ENCODE results near the gene TMOD4. TPM values are rescaled to one million over a fixed set of nuclear protein-coding genes. Genes with fewer than 3 reads are reported as not detected.
"Not testable (repeated sequence)": the region's sequence is repeated elsewhere in the genome, so short reads cannot be mapped to it uniquely, and the experiment has no call there.

The TMOD4 gene
- total RNA-seq, 1 donor: not detected

DNA sequence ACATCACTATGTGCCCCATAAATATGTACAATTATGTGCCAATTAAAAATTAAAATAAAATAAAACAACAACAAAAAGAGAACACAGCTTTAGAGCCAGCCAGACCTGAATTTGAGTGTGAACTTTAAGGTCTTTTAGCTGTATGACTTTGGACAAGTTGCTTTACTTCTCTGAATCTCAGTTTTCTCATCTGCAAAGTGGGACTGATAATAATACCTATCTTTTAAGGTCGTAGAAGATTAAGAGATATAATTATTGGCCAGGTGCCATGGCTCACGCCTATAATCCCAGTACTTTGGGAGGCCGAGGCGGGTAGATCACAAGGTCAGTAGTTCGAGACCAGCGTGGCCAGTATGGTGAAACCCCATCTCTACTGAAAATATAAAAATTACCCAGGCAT lies 17.5 kb upstream of the TMOD4 start:
- TF ChIP-seq, protein P1, sequence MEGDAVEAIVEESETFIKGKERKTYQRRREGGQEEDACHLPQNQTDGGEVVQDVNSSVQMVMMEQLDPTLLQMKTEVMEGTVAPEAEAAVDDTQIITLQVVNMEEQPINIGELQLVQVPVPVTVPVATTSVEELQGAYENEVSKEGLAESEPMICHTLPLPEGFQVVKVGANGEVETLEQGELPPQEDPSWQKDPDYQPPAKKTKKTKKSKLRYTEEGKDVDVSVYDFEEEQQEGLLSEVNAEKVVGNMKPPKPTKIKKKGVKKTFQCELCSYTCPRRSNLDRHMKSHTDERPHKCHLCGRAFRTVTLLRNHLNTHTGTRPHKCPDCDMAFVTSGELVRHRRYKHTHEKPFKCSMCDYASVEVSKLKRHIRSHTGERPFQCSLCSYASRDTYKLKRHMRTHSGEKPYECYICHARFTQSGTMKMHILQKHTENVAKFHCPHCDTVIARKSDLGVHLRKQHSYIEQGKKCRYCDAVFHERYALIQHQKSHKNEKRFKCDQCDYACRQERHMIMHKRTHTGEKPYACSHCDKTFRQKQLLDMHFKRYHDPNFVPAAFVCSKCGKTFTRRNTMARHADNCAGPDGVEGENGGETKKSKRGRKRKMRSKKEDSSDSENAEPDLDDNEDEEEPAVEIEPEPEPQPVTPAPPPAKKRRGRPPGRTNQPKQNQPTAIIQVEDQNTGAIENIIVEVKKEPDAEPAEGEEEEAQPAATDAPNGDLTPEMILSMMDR (IDR thresholded peaks at IDR 0.05; ENCODE audit: insufficient read depth, low read depth, low read length): no peak
- H3K4me3 ChIP-seq (ENCODE audit: low read depth, low read length): no peak overlapping the region
- no peak for DNase-seq (ENCODE audit: low read depth)

DNA sequence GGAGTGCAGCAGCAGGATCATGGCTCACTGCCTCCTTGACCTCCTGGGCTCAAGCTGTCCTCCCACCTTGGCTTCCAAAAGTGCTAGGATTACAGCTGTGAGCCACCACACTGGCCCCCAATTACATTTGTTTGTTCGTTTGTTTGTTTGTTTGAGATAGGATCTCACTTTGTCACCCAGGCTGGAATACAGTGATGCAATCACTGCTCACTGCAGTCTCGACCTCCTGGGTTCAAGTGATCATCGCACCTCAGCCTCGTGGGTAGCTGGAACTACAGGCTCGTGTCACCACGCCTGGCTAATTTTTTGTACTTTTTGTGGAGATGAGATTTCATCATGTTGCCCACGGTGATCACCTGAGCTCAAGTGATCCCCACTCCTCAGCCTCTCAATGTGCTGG lies 16.3 kb upstream of the TMOD4 start:
- TF ChIP-seq, protein P1 (IDR thresholded peaks at IDR 0.05; ENCODE audit: insufficient read depth, low read depth, low read length): no peak
- H3K4me3 ChIP-seq (ENCODE audit: low read depth, low read length): no peak overlapping the region
- no peak for DNase-seq (ENCODE audit: low read depth)

DNA sequence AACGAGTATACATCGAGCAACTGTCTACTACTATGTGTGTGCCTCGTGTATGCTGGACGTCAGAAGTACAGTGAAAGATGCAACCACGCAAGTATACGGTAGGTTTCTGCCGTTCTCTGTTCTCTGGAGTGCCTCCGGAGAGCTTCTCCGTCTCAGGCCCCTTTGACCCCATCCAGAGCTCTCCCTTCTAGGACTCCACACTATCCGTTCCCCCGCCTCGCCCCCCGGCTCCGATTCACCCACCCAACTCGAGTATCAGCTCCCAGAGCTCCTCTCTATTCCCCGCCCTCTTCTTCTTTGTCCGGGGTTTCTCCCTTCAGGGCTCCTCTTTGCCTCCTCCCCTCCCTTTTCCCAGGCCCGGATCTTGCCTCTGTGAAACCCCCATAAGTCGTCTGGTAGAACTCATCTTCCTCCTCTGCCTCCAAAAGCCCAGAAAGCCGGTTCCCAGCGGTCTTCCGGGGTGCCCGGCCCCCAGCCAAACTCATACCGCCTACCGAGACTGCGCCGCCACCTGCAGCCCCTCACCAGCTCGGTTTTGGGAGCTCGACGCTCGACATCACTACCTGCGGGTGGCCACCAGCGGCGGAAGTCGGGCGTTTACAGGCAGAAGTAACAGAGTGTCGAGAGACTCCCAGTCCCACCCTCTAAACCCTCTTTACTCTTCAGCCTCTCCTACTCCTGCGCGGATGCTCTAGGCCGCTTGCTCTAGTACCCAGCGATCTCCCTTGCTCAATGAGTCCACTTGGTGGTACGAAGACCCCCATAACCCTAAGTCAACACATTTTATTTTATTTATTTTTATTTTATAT lies 14.1 kb upstream of the TMOD4 start, which contains the start of gene VPS72:
Gene VPS72, minus strand, starts transcription at position 561 of the 809 bp plus-strand sequence. Its CDS starts 76 bp downstream, at position 485.
- peak; percentile 91 for DNase-seq (ENCODE audit: low read depth)
- TF ChIP-seq, protein P1 (IDR thresholded peaks at IDR 0.05; ENCODE audit: insufficient read depth, low read depth, low read length): no peak
- H3K4me3 ChIP-seq (ENCODE audit: low read depth, low read length): peak within 1 kb of the TSS; percentile 97

DNA sequence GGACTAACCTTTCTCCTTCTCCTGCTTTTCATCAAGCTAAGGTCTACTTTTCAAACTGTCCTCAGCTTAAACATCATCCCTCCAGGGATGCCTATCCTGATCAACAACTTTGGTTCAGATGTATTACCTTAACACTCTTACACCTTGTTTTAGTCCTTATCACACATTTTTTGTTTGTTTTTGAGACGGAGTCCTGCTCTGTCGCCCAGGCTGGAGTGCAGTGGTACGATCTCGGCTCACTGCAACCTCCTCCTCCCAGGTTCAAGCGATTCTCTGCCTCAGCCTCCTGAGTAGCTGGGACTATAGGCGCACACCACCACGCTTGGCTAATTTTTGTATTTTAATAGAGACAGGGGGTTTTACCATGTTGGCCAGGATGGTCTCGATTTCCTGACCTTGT lies 12.9 kb upstream of the TMOD4 start:
- H3K4me3 ChIP-seq (ENCODE audit: low read depth, low read length): peak overlapping the region; percentile 97
- DNase-seq (ENCODE audit: low read depth): not testable (repeated sequence)

DNA sequence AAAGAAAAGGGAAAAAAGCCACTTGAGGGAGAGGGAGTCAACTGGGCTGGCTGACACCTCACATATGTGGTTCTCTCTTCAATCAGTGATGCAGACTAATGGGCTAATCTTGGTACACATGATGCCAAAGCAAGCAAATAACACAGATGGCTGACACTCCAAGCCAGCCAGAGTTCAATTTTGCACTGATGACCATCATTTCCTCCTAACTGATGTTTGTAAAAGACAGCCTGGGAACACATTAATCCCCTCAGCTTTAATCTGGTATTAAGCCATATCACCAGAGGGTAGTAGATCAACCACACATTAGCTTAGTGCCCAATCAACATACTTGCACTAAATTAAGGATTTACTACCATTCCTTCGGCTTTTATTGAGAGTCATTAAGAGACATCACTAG lies 11.4 kb upstream of the TMOD4 start:
- no peak overlapping the region for H3K4me3 ChIP-seq (ENCODE audit: low read depth, low read length)
- TF ChIP-seq, protein P1 (IDR thresholded peaks at IDR 0.05; ENCODE audit: insufficient read depth, low read depth, low read length): no peak
- no peak for DNase-seq (ENCODE audit: low read depth)

DNA sequence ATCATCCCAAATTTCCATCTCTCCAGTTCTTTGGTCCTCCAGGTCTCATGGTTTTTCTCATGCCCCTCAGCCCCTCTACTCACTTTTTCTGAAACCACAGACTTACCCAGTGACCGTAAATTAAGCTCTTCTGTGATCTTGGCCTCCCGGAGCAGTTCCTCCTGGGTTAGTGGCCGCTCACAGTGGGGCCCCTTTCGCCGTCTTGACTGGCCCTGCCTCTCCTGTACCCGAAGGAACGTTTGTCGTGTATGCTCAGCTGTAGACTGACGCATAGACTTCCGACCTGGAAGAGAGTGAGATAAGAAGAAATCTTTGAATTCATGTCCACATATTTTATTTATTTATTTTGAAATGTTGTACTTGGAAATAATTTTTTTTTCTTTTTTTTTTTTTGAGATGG lies 8.4 kb upstream of the TMOD4 start:
- no peak for DNase-seq (ENCODE audit: low read depth)
- H3K4me3 ChIP-seq (ENCODE audit: low read depth, low read length): no peak overlapping the region
- TF ChIP-seq, protein P1 (IDR thresholded peaks at IDR 0.05; ENCODE audit: insufficient read depth, low read depth, low read length): no peak

DNA sequence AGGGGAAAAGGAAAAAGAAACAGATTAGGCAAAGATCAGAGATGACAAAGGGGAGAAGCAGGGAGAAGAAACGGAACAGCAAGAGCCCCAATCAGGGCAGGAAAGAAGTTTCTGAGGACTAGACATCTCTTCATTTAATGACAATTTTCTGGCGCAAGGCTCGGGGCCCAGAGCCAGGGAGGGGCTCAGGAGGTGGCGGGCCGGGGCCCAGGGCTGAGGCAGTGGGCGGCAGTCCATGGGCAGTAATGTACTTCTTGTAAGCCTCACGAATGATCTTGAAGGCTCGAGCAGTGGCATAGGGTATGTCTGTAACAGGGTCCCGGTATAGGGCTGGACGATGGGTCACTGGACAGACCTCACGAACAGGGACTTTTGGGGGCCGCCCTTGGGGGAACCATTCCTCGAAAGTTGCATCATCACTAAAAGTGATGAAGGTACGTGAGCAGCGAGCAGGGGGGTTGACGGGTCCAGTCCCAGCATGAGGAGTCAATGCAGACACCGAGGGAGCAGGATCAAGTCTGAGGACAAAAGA lies 799 bp upstream of the TMOD4 start:
- no peak overlapping the region for H3K4me3 ChIP-seq (ENCODE audit: low read depth, low read length)
- DNase-seq (ENCODE audit: low read depth): no peak
- TF ChIP-seq, protein P1 (IDR thresholded peaks at IDR 0.05; ENCODE audit: insufficient read depth, low read depth, low read length): no peak

All from fibroblast of villous mesenchyme (primary cell).